HUES64 (cell line): ENCODE measurements around the gene USP36.

Source experiments
- H3K27ac ChIP-seq: 2 replicates; pipeline ENCODE4 v1.7.0; 2013; ENCODE audit warnings: low read depth, low read length, inconsistent platforms
- H3K27me3 ChIP-seq: 2 replicates; pipeline ENCODE4 v1.6.1; 2013; ENCODE audit warnings: mild to moderate bottlenecking, low read length; ENCODE audit not compliant: insufficient read depth
- H3K36me3 ChIP-seq: 2 replicates; pipeline ENCODE4 v1.6.1; 2013; ENCODE audit warnings: mild to moderate bottlenecking, low read length; ENCODE audit not compliant: insufficient read depth
- H3K4me1 ChIP-seq: 2 replicates; pipeline ENCODE4 v1.6.1; 2013; ENCODE audit warnings: mild to moderate bottlenecking, low read length, moderate library complexity; ENCODE audit not compliant: insufficient read depth
- H3K4me3 ChIP-seq: 2 replicates; pipeline ENCODE4 v1.5.1; 2013; ENCODE audit warnings: mild to moderate bottlenecking, low read length, moderate library complexity
- H3K9ac ChIP-seq: 2 replicates; pipeline ENCODE4 v1.6.1; 2013; ENCODE audit warnings: mild to moderate bottlenecking, low read depth, low read length
- H3K9me3 ChIP-seq: 2 replicates; pipeline ENCODE4 v1.6.1; 2013; ENCODE audit warnings: low read depth, low read length; ENCODE audit not compliant: insufficient read depth
- WGBS: fragments of 150-250, 120-280 bp; methylation state at CpG from one replicate; pipeline ENCODE4 v1.1.7; 2013; ENCODE audit warnings: missing lambda C conversion rate; 5-methylcytosine and 5-hydroxymethylcytosine counted together

The USP36 gene

DNA sequence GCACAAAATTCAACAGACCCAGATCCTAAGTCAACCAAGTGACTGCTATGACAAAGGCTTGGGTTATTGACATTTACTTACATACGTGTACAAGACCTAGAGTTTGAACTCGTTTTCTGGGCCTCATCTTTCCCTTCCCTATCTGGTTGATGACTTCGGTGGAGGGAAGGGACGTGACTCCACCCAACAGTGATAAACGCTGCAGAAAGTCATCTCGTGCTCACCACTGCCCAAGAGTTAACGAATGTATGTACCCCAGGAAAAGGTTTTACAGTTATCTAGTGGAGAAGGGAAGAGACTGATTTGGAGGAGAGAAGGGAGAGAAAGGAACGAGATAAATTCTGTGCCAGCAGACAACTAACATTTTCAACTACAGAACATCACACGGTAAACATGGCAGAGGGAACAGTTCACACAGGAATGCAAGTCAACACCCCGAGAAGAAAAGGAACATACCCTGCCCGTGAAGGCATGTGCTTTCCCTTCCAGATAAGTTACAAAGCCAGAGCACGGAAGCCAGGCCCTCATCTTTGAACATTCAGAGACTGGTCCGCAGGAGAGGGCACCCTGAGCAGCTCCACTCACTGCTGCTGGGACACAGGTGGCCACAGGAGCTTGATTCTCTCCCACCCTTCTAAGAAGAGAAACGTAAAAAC lies 44.6 kb downstream of the USP36 start:
- H3K4me1 ChIP-seq = no peaks in the 10 kb centered on the region
- no peak overlapping the region for H3K9ac ChIP-seq
- H3K9me3 ChIP-seq = no peaks in the 10 kb centered on the region
- H3K4me3 ChIP-seq = no peak overlapping the region
- no peak overlapping the region for H3K27ac ChIP-seq
- no peaks in the 10 kb centered on the region for H3K27me3 ChIP-seq
- peaks cover 76% of the 10 kb centered on the region for H3K36me3 ChIP-seq
- 96% methylated on average over 14 of the region's 14 CpGs for WGBS

DNA sequence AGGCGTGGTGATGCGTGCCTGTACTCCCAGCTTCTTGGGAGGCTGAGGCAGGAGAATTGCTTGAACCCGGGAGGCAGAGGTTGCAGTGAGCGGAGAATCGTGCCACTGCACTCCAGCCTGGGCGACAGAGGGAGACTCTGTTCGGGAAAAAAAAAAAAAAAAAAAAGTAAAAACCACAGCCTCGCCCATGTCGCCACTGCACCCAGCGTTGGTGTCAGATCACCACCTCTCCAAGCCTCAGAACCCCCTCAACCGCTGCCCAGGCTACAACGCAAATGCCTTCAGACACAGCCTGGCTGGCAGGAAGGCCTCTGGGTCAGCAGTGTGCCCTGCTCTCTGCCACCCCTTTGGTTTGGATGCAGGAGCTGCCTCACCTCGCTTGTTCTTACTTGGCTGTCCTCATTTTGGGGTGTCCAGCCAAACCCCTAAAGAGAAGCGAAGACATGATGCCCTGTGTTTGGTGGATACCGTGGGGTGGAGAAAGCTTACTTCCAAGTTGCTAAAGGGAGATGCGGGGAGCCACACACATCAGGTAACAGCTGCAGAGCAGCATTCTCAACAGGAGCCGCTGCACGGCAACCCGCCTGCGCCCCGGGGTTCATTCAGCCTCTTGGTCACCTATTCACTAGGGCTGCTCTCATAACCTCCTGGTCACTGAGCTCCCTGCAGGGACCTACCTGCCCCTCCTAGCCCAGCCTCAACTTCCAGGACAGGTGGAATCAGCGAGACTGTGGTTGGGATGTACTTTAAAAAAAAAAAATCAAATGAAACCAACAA lies 45.6 kb downstream of the USP36 start:
- Histone ChIP-seq H3K27ac (no peak overlapping the region), H3K36me3 (peaks cover 75% of the 10 kb centered on the region), H3K9me3 (no peaks in the 10 kb centered on the region), H3K9ac (no peak overlapping the region), H3K27me3 (no peaks in the 10 kb centered on the region), H3K4me1 (no peaks in the 10 kb centered on the region), H3K4me3 (no peak overlapping the region)
- 93% methylated on average over 21 of the region's 22 CpGs for WGBS

DNA sequence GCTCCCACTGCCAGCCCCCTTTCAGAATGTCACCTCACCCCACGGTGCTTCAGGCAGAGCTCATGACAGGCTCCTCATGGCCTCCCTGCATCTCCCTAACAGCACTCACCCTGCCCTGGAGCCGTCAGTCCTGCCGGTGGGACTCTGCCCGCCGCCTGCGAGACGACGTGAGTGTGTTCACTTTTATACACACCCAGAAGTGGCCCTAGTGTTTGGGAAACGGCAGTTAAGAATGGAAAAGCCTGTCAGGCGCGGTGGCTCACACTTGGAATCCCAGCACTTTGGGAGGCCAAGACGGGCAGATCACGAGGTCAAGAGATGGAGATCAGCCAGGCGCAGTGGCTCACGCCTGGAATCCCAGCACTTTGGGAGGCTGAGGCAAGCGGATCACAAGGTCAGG lies 46.2 kb downstream of the USP36 start:
- Histone ChIP-seq H3K27ac (no peak overlapping the region), H3K27me3 (no peaks in the 10 kb centered on the region), H3K36me3 (peaks cover 68% of the 10 kb centered on the region)

DNA sequence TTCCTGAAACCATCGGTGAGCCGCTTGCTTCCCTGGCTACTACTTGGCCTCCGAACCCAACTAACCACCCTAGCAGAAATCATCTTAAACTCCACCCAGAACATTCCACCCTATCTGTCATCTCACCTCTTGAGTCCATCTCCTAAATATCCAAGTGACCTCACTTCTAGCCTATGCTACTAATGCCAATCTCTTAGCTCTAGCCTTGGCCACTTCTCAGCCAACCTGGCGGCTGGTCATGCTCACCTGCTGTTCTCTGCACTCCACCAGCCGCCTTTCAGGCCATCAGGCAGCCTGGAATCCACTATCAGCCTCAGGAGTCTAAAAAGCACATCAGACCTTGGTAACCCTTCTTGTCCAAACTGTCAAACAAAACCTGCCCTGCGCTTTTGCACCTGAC lies 46.6 kb downstream of the USP36 start:
- Histone ChIP-seq H3K4me3 (no peak overlapping the region), H3K9ac (no peak overlapping the region), H3K27me3 (no peaks in the 10 kb centered on the region), H3K4me1 (no peaks in the 10 kb centered on the region), H3K9me3 (no peaks in the 10 kb centered on the region), H3K27ac (no peak overlapping the region), H3K36me3 (peaks cover 64% of the 10 kb centered on the region)
- 87% methylated on average over 6 of the region's 6 CpGs for WGBS

More for the DNA sequence above, 46.2 kb downstream of the USP36 start:
- Histone ChIP-seq H3K4me3 (no peak overlapping the region), H3K4me1 (no peaks in the 10 kb centered on the region), H3K9ac (no peak overlapping the region), H3K9me3 (no peaks in the 10 kb centered on the region)
- 97% methylated on average over 16 of the region's 16 CpGs for WGBS

DNA sequence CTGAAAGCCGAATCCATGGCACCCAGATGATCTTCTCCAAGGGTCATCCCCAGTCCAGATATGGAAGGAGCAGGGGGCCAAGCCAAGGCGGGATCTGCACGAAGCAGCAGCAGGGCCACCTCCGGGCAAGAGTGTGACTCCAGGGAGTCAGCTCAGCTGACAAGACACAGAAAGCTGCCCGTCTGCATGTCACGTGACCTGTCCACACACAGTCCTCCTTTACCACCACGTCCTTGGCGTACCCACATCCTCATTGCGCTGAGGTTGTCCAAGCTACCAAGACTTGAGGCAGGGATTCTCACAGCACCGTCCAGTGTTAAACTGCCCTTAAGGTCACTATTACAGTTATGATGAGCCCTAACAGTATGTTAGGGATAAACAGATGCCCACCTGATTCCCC lies 47.2 kb downstream of the USP36 start:
- H3K27ac ChIP-seq = no peak overlapping the region
- no peaks in the 10 kb centered on the region for H3K4me1 ChIP-seq
- H3K9ac ChIP-seq = no peak overlapping the region
- H3K36me3 ChIP-seq = peaks cover 58% of the 10 kb centered on the region
- no peaks in the 10 kb centered on the region for H3K9me3 ChIP-seq
- H3K27me3 ChIP-seq = no peaks in the 10 kb centered on the region
- WGBS = 88% methylated on average over 10 of the region's 10 CpGs
- H3K4me3 ChIP-seq = no peak overlapping the region

DNA sequence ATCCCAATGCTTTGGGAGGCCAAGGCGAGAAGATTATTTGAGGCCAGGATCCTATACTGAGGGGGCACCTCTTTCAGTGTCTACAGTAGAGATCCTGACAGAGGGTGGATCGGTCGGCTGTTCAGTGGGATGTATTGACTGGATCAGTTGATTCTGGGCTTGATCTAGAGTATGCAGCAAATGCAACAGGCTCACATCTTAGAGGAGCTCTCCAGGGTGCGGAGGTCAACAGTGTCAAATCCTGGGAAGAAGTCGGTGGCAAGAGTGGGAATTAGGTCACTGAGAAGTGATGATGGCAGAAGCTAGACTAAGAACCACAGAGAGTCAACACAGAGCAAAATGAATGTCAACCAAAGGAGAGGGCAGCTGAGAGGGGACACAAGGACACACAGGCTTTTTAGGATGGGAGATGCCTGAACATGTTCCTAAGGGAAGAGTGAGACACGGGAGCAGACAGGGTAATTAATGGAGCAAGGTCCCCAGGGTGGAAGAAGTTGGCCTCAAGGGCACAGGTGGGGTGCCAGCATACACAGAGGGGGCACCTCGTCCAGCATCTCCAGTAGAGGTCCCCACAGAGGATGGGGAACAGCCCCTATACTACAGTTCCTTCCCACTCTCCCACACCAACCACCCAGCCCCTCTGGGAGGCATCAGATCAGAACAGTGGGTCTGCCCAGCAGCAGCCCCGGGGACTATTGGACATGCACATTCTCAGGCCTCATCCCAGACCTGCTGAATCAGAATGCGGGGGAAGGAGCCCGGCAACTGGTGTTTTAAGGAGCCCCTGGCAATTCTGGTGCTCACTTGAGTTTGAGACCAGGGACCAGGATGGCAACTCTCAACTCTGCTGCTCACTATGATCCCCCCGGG lies 48.5 kb downstream of the USP36 start:
- Histone ChIP-seq H3K27ac (no peak overlapping the region), H3K9me3 (no peaks in the 10 kb centered on the region), H3K4me1 (no peaks in the 10 kb centered on the region), H3K36me3 (peaks cover 45% of the 10 kb centered on the region), H3K9ac (no peak overlapping the region), H3K27me3 (no peaks in the 10 kb centered on the region), H3K4me3 (no peak overlapping the region)
- WGBS = 94% methylated on average over 11 of the region's 11 CpGs

DNA sequence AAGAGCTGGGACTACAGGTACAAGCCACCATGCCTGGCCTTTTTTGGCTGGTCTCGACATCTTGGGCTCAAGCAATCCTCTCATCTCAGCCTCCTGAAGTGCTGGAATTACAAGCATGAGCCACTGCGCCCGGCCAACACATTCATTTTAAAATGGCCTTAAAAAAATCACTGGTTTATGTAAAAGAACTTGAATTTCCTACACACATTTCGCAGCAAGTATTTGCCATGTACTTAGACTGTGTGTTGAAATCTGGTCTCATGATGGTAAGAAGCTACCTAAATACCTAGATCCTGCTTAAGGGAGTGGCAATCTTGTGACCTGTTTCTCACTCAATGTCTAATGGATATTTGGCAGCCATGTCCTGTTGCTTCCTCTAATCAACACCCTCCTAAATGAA lies 50.1 kb downstream of the USP36 start:
- Histone ChIP-seq H3K4me1 (no peaks in the 10 kb centered on the region), H3K36me3 (peaks cover 30% of the 10 kb centered on the region), H3K27me3 (no peaks in the 10 kb centered on the region), H3K9ac (no peak overlapping the region), H3K4me3 (no peak overlapping the region), H3K27ac (no peak overlapping the region), H3K9me3 (no peaks in the 10 kb centered on the region)
- 94% methylated on average over 4 of the region's 4 CpGs for WGBS

DNA sequence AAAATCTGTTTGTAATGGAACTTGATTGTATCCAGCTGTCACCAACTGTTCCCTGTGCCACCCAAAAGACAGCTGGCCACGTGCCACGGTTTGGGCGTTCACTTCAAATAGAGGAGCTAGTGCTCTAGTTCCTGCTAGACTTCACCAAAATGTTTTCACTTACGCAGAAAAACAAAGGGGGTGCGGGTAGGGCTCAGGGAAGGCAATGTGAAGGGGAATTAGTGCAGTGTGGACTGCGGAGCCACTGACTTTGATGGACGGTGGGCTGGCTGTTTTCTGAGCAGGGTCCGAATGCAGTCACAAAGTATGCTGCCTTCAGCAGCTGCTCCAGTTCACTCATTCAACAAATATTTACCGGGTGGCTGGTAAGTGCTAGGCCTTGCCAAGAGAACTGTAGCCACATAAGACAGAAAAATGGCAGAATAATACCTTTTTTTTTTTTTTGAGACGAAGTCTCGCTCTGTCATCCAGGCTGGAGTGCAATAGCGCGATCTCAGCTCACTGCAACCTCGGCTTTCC lies 50.9 kb downstream of the USP36 start:
- H3K27ac ChIP-seq = no peak overlapping the region
- H3K4me1 ChIP-seq = no peaks in the 10 kb centered on the region
- no peak overlapping the region for H3K4me3 ChIP-seq
- peaks cover 22% of the 10 kb centered on the region for H3K36me3 ChIP-seq
- H3K9ac ChIP-seq = no peak overlapping the region
- no peaks in the 10 kb centered on the region for H3K27me3 ChIP-seq
- WGBS = 93% methylated on average over 14 of the region's 14 CpGs
- H3K9me3 ChIP-seq = no peaks in the 10 kb centered on the region

DNA sequence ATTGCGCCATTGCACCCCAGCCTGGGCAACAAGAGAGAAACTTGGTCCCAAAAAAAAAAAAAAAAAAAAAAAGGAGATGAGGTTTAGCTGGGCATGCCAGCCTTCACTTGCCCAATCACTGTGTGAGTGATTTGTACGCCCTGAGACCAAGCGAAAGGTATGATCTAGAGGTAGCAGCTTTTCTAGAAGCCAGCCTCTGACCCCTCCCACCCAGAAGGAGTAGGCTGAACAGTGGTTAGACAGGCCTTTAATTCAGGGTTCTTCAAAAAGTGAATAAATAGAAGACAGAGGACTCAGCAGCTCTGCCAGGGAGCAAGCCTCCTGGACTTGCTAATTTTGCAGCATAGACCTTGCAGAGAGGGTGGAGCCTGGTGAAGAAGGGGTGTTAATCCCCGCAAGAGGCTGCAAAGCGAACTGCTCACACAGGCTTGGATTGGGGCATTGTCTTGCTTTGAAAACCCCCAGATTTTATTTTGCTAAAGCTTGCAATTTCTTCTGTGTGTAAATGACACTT lies 51.4 kb downstream of the USP36 start:
- H3K36me3 ChIP-seq = peaks cover 18% of the 10 kb centered on the region
- no peaks in the 10 kb centered on the region for H3K4me1 ChIP-seq
- H3K9me3 ChIP-seq = no peaks in the 10 kb centered on the region
- WGBS = 89% methylated on average over 5 of the region's 5 CpGs
- H3K27ac ChIP-seq = no peak overlapping the region
- H3K4me3 ChIP-seq = no peak overlapping the region
- no peak overlapping the region for H3K9ac ChIP-seq
- H3K27me3 ChIP-seq = no peaks in the 10 kb centered on the region

DNA sequence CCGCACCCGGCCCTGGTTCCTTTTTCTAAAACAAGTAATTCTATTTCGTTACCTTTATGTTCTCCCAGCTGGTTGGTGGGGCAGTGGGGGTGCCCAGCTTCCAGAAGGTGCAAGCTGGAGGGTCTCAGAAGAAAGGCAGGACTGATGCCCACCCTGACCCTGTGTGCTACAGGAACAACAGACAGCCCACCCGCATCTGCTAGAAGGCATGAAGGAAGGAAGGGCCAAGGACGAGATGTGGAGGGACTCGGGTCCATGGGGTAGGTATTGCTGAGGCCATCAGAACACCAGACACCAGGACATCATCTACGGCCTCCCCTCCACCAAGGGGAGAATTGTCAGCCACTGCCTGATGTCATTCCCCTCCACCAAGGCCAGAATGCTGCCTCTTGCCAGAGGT lies 52.2 kb downstream of the USP36 start:
- Histone ChIP-seq H3K27ac (no peak overlapping the region), H3K27me3 (no peaks in the 10 kb centered on the region), H3K9me3 (no peaks in the 10 kb centered on the region), H3K9ac (no peak overlapping the region), H3K4me1 (no peaks in the 10 kb centered on the region), H3K36me3 (peaks cover 10% of the 10 kb centered on the region), H3K4me3 (no peak overlapping the region)
- WGBS = 91% methylated on average over 7 of the region's 7 CpGs

DNA sequence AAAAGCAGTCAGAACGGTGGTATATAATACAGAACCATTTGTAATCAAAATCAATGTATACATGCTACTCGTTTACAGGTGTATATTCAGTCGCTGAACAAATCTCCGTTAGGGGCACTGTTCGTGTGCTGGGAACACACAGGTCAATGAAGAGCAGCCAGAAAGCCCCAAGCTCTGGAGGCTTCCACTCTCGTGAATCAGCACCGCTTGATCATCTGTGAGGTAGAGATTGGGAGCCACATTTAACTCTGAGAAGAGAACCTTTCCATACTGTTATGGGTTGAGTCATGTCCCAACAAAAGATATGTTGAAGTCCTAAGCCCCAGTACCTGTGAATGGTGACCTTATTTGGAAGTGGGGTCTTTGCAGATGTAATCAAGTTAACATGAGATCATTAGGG lies 53.2 kb downstream of the USP36 start:
- Histone ChIP-seq H3K27ac (0 out of 2 replicates have a peak overlapping the region, but pooled peaks have one; percentile 24), H3K9me3 (no peaks in the 10 kb centered on the region), H3K4me1 (no peaks in the 10 kb centered on the region; the same call in 1 of the 2 replicates), H3K9ac (no peak overlapping the region), H3K36me3 (peaks cover 6% of the 10 kb centered on the region), H3K27me3 (no peaks in the 10 kb centered on the region), H3K4me3 (no peak overlapping the region)
- 90% methylated on average over 7 of the region's 7 CpGs for WGBS
